Upper lobe of left lung (tissue), 6 donors: ENCODE results near the gene CXorf58. TPM values are rescaled to one million over a fixed set of nuclear protein-coding genes. Genes with fewer than 3 reads are reported as not detected.
A peak's percentile ranks its signal among the peaks of the same experiment; 100 is the strongest.

Experiments
- ATAC-seq, 2 donors: fragments of 200-7000 bp; cut with Tn5 transposase; one replicate each; pipeline ENCODE4 v1.9.1; 2022; ENCODE audit warnings: mild to moderate bottlenecking in 2 of 2, moderate library complexity in 2 of 2; ENCODE audit not compliant: low FRiP score in 2 of 2
- DNase-seq, 2 donors: peaks; one replicate each; pipeline ENCODE4 v3.0.0-alpha.2; 2019 to 2020
- H3K27ac ChIP-seq, 4 donors: fragments of 200-600 bp; sonication (generic); one replicate each; pipeline ENCODE4 v1.5.1; 2016 to 2019
- H3K27me3 ChIP-seq, 4 donors: fragments of 200-600 bp; sonication (generic); one replicate each; pipeline ENCODE4 v1.5.1; 2017 to 2019
- H3K36me3 ChIP-seq, 4 donors: fragments of 200-600 bp; sonication (generic); one replicate each; pipeline ENCODE4 v1.5.1; 2016 to 2019
- H3K4me1 ChIP-seq, 4 donors: fragments of 200-600 bp; sonication (generic); one replicate each; pipeline ENCODE4 v1.5.1; 2018 to 2019
- H3K4me3 ChIP-seq, 4 donors: fragments of 200-600 bp; sonication (generic); one replicate each; pipeline ENCODE4 v1.5.1; 2017 to 2019; ENCODE audit warnings: mild to moderate bottlenecking in 2 of 4, moderate library complexity in 1 of 4
- H3K9me3 ChIP-seq, 4 donors: fragments of 200-600 bp; sonication (generic); one replicate each; pipeline ENCODE4 v1.5.1; 2018 to 2019
- EP300 ChIP-seq, 4 donors: sonication (generic); formaldehyde crosslinking; IDR thresholded peaks; one replicate each; pipeline ENCODE4 v1.5.1; 2017; ENCODE audit warnings: antibody characterized with exemption in 4 of 4, control low read depth in 2 of 4
- POLR2A ChIP-seq, 4 donors: fragments of 450-650 bp; IDR thresholded peaks; one replicate each; pipeline ENCODE4 v1.5.1; 2016 to 2017; ENCODE audit warnings: antibody characterized with exemption in 4 of 4, mild to moderate bottlenecking in 2 of 4
- POLR2AphosphoS5 ChIP-seq, 2 donors: sonication (generic); formaldehyde crosslinking; IDR thresholded peaks; one replicate each; pipeline ENCODE4 v1.5.1; 2017; ENCODE audit warnings: antibody characterized with exemption in 2 of 2
- WGBS, 2 donors: methylation state at CpG; one replicate each; pipeline ENCODE4 v1.1.5; 2017 to 2018; 5-methylcytosine and 5-hydroxymethylcytosine counted together
- total RNA-seq, 6 donors: library from RNA; depleted of rRNA in 4 of 6; stranded (reverse); fragments of >200 nt in 4 of 6; gene quantifications; one replicate each; pipeline versions ENCODE4 v1.1.0 to v1.2.1, GENCODE V29; 2016 to 2021
- TF ChIP-seq, protein P1 (sequence below), 6 experiments: fragments of 450-650 bp in 4 of 6; fragments of 200-600 bp in 2 of 6; sonication (generic) in 2 of 6; IDR thresholded peaks; one replicate each; pipeline ENCODE4 v1.5.1; 2016 to 2019; ENCODE audit warnings: antibody characterized with exemption in 6 of 6
- donor health status: DM: no; HTN: no; CAD: no; lungs with moderate emphysema.
- donor health status: DM: no; HTN: yes; CAD: no; lungs with severe emphysema.

Gene CXorf58
- total RNA-seq, 6 donors from 2014 or later = 0.11 TPM; not detected in 5

DNA sequence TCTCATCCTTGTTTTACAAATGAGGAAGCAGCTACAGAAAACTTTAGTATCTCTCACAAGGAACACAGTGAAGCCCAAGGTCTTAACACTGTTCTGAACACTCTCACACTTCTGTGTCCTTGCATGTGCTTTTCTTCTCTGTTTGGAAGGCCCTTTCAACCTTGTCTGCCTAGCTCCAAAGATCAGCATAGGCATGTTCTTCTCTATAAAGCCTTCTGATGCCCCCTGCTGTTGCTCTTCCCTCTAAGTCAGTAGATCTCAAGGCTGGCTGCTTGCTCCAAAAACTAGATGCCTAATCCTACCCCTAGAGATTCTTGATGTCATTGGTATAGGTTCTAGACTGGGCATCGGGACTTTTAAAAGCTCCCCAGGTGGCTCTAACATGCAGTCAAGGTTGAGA is 6.0 kb upstream of the CXorf58 start:
- TF ChIP-seq, protein P1, sequence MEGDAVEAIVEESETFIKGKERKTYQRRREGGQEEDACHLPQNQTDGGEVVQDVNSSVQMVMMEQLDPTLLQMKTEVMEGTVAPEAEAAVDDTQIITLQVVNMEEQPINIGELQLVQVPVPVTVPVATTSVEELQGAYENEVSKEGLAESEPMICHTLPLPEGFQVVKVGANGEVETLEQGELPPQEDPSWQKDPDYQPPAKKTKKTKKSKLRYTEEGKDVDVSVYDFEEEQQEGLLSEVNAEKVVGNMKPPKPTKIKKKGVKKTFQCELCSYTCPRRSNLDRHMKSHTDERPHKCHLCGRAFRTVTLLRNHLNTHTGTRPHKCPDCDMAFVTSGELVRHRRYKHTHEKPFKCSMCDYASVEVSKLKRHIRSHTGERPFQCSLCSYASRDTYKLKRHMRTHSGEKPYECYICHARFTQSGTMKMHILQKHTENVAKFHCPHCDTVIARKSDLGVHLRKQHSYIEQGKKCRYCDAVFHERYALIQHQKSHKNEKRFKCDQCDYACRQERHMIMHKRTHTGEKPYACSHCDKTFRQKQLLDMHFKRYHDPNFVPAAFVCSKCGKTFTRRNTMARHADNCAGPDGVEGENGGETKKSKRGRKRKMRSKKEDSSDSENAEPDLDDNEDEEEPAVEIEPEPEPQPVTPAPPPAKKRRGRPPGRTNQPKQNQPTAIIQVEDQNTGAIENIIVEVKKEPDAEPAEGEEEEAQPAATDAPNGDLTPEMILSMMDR (IDR thresholded peaks at IDR 0.05) = peak in 5 of 6 experiments; percentile 44 to 74 (median 55)
- TF ChIP-seq POLR2AphosphoS5 (IDR thresholded peaks at IDR 0.05) (no peak), POLR2A (IDR thresholded peaks at IDR 0.05) (no peak)
- ATAC-seq (peak; percentile 91 to 94), DNase-seq (peak in 1 of 2 donors; percentile 66)
- Histone ChIP-seq H3K4me3 (peak overlapping the region in 2 of 4 donors; percentile 15 to 19), H3K4me1 (peaks cover 4 to 12% (median 8%) of the 10 kb centered on the region in 4 donors), H3K36me3 (no peaks in the 10 kb centered on the region), H3K27ac (peak overlapping the region; percentile 54 to 77 (median 68)), H3K27me3 (no peaks in the 10 kb centered on the region), H3K9me3 (no peaks in the 10 kb centered on the region)
- WGBS, 2 donors = 38 to 40% methylated on average over 1 of the region's 1 CpG

DNA sequence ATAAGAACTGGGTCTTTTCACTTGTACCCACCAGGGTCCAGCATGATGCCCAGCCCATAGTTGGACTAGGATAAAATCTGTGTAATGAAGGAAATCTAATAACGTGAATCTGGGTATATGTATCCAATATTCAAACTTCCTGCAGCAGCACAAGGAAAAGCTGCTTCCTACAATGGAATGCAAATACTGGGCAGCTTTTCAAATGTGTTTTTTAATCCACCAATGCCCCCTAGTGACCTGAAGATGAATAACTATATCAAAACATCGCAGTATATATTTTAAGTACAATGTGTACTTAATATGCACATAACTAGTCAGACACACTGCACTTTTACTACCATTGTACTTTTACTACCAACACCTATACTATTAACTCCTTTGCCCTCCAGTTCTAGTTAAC is 5.4 kb upstream of the CXorf58 start:
- Histone ChIP-seq H3K27ac (peak overlapping the region in 3 of 4 donors; percentile 54 to 77 (median 65)), H3K4me3 (peak overlapping the region in 2 of 4 donors; percentile 15 to 19), H3K9me3 (no peaks in the 10 kb centered on the region), H3K4me1 (peaks cover 4 to 13% (median 8%) of the 10 kb centered on the region in 4 donors), H3K27me3 (no peaks in the 10 kb centered on the region), H3K36me3 (no peaks in the 10 kb centered on the region)
- no peak for TF ChIP-seq POLR2AphosphoS5 (IDR thresholded peaks at IDR 0.05)
- TF ChIP-seq, protein P1 (IDR thresholded peaks at IDR 0.05) = peak in 5 of 6 experiments; percentile 12 to 69 (median 60)
- no peak for TF ChIP-seq EP300 (IDR thresholded peaks at IDR 0.05)
- TF ChIP-seq POLR2A (IDR thresholded peaks at IDR 0.05) = no peak
- DNase-seq (no peak), ATAC-seq (peak; percentile 74 to 87)
- WGBS, 2 donors = 0 to 7% methylated on average over 2 of the region's 2 CpGs

DNA sequence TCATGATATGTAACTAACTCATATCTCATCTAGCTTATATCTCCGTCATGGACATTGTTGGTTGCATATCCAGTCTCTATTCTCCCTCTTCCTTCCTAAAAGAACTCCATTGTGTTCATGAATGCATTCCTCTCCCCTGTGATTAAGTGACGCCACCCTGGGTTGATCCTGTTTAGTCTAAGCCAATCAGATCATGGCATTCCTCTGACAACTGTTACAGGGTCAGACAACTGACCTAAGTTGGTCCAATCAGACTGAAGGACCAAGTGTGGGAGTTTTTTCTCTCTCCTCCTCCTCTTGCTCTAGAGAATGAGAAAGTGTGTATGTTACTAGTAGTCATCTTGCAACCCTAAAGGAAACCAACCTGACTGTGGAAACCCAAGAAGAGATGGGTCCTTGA is 3.7 kb upstream of the CXorf58 start:
- Histone ChIP-seq H3K27me3 (no peaks in the 10 kb centered on the region), H3K4me3 (no peak overlapping the region), H3K36me3 (no peaks in the 10 kb centered on the region), H3K9me3 (no peaks in the 10 kb centered on the region), H3K4me1 (peaks cover 4 to 15% (median 8%) of the 10 kb centered on the region in 4 donors), H3K27ac (peak overlapping the region in 1 of 4 donors; percentile 27)
- ATAC-seq (no peak), DNase-seq (no peak)
- TF ChIP-seq POLR2AphosphoS5 (IDR thresholded peaks at IDR 0.05) = no peak
- no peak for TF ChIP-seq EP300 (IDR thresholded peaks at IDR 0.05)
- TF ChIP-seq, protein P1 (IDR thresholded peaks at IDR 0.05) = no peak
- TF ChIP-seq POLR2A (IDR thresholded peaks at IDR 0.05) = no peak
- WGBS, 2 donors = 49 to 77% methylated on average over 1 to 2 of the region's 2 CpGs

DNA sequence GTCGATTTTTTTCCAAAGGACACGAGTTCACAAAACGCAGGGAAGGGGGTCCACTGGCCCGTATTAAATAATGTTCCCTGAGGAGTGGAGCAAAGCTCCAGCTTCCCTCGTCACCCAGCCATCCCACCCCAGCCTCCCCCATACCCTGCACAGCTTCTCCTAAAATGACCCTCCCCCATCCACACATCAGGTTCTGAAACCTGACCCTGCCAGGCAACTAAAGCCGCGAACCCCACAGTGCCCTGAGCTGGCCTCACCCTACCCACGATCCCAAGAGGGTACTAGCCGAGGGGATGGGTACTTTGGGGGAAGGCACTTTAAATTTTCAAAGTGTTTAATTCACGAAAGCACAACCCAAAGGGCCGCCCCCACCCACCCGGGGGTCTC is 702 bp upstream of the CXorf58 start:
- H3K4me1 ChIP-seq = peaks cover 0 to 8% (median 2%) of the 10 kb centered on the region in 4 donors
- no peak for DNase-seq
- H3K27ac ChIP-seq = peak overlapping the region; percentile 82 to 91 (median 85)
- WGBS, 2 donors = 10 to 46% methylated on average over 5 to 11 of the region's 12 CpGs
- H3K9me3 ChIP-seq = no peaks in the 10 kb centered on the region
- no peaks in the 10 kb centered on the region for H3K27me3 ChIP-seq
- no peak for TF ChIP-seq POLR2A (IDR thresholded peaks at IDR 0.05)
- TF ChIP-seq POLR2AphosphoS5 (IDR thresholded peaks at IDR 0.05) = no peak
- no peak for TF ChIP-seq EP300 (IDR thresholded peaks at IDR 0.05)
- TF ChIP-seq, protein P1 (IDR thresholded peaks at IDR 0.05) = no peak
- H3K36me3 ChIP-seq = no peaks in the 10 kb centered on the region
- H3K4me3 ChIP-seq = peak overlapping the region; percentile 41 to 62 (median 55)
- ATAC-seq = peak in 1 of 2 donors; percentile 3
